Caco-2 (cell line): ENCODE measurements around the gene CYP11A1. TPM values are rescaled to one million over a fixed set of nuclear protein-coding genes. Genes with fewer than 3 reads are reported as not detected.

ENCODE experiments used
- BruUV-seq: library from RNA; stranded (reverse); fragments of 400-500 nt; replicated peaks from 2 replicates; lab custom pipeline; 2021; lab: Mats Ljungman, UMichigan
- CTCF ChIA-PET: fragments of 300-600 bp; sonication (Branson Sonifier 250); formaldehyde crosslinking; loops from one replicate; lab custom pipeline; 2022; ENCODE audit warnings: antibody characterized with exemption; lab: Charles Lee
- POLR2A ChIA-PET: fragments of 300-600 bp; sonication (Branson Sonifier 250); formaldehyde crosslinking; loops from one replicate; lab custom pipeline; 2022; ENCODE audit warnings: antibody characterized with exemption; lab: Charles Lee
- DNase-seq, 2 experiments: peaks; one replicate each; pipeline versions ENCODE4 v3.0.0 to v3.0.0-alpha.2; 2020 to 2022
- H3K27me3 ChIP-seq: replicated peaks from 2 replicates; pipeline ENCODE4 v1.6.0; 2011; ENCODE audit warnings: low read length; ENCODE audit not compliant: control insufficient read depth, insufficient read depth
- H3K36me3 ChIP-seq: 2 replicates; pipeline ENCODE4 v1.5.1; 2011; ENCODE audit warnings: low read length; ENCODE audit not compliant: control insufficient read depth, insufficient read depth
- H3K4me1 ChIP-seq: fragments of 250-450 bp; sonication (Bioruptor Pico); 2 replicates; pipeline ENCODE4 v1.5.1; 2020; ENCODE audit warnings: mild to moderate bottlenecking
- H3K4me3 ChIP-seq: 2 replicates; pipeline ENCODE4 v1.5.1; 2011; ENCODE audit warnings: low read depth, mild to moderate bottlenecking, control low read depth, low read length
- H3K9me3 ChIP-seq: fragments of 250-450 bp; sonication (Bioruptor Pico); 2 replicates; pipeline ENCODE4 v1.5.1; 2020; ENCODE audit warnings: mild to moderate bottlenecking, moderate library complexity
- H3K27ac Mint-ChIP-seq: one replicate; pipeline ENCODE4 v1.8.0; 2022; ENCODE audit warnings: mixed read lengths; ENCODE audit not compliant: unreplicated experiment
- H3K27me3 Mint-ChIP-seq: one replicate; pipeline ENCODE4 v1.8.0; 2022; ENCODE audit warnings: mixed read lengths; ENCODE audit not compliant: insufficient read depth, unreplicated experiment
- H3K36me3 Mint-ChIP-seq: one replicate; pipeline ENCODE4 v1.8.0; 2022; ENCODE audit warnings: mild to moderate bottlenecking, mixed read lengths; ENCODE audit not compliant: insufficient read depth, unreplicated experiment
- H3K4me1 Mint-ChIP-seq: one replicate; pipeline ENCODE4 v1.8.0; 2022; ENCODE audit warnings: low read depth, mixed read lengths; ENCODE audit not compliant: unreplicated experiment
- H3K4me3 Mint-ChIP-seq: one replicate; pipeline ENCODE4 v1.8.0; 2022; ENCODE audit warnings: mild to moderate bottlenecking, moderate library complexity, mixed read lengths; ENCODE audit not compliant: unreplicated experiment
- H3K9me3 Mint-ChIP-seq: one replicate; pipeline ENCODE4 v1.8.0; 2022; ENCODE audit warnings: mixed read lengths; ENCODE audit not compliant: unreplicated experiment
- CTCF ChIP-seq, 2 experiments: fragments of 200-600 bp in 1 of 2; IDR thresholded peaks; 1 replicate in 1 of 2; 2 replicates in 1 of 2; pipeline versions ENCODE4 v1.5.1 to v1.8.0; 2011 to 2022; ENCODE audit warnings: antibody characterized with exemption in 1 of 2, control low read depth in 1 of 2, inconsistent platforms in 1 of 2, low read depth in 1 of 2, low read length in 1 of 2, mild to moderate bottlenecking in 1 of 2, moderate library complexity in 1 of 2; ENCODE audit not compliant: insufficient read depth in 1 of 2, severe bottlenecking in 1 of 2, unreplicated experiment in 1 of 2
- intact Hi-C: fragments of 100-400 bp; cut with micrococcal nuclease; formaldehyde crosslinking; loops from one replicate; pipeline ENCODE4 v1.10.0; 2022; ENCODE audit not compliant: unreplicated experiment
- total RNA-seq: library from RNA; stranded (reverse); gene quantifications from 2 replicates; pipeline ENCODE4 v1.2.3, GENCODE V29; 2022

Gene CYP11A1
- total RNA-seq, 1 experiment from 2014 or later = not detected

GRCh38 chr15:74380361-74381189 lies 13.1 kb upstream of the CYP11A1 start:
- POLR2A ChIA-PET = no interaction called here

DNA sequence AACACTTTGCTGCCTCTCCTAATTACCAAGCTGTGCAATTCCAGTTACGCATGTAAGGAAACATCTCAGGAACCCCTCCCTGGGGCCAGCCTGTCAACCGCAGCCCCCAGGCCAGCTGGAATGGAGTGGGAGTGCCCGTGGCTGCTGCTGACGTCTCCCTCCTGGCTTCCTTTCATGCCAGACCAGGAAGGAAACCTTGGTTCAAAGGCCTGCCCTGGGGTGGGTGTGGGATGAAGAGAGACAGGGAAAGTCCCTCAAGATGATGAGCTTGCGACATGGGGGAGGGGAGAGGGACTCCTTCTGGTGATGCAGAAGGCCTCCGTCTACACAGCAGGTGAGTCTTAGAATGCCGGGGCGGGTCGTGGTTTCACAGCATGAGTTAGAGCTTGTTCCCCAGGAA lies 11.4 kb upstream of the CYP11A1 start:
- Histone ChIP-seq H3K4me3 (no peak overlapping the region), H3K36me3 (no peaks in the 10 kb centered on the region), H3K4me1 (peaks cover 23% of the 10 kb centered on the region), H3K9me3 (no peaks in the 10 kb centered on the region), H3K27me3 (no peaks in the 10 kb centered on the region)
- H3K27me3 Mint-ChIP-seq = no peaks in the 10 kb centered on the region
- H3K4me3 Mint-ChIP-seq = no peak overlapping the region
- no TSS peak for BruUV-seq
- intact Hi-C loops = no loop called here
- no peaks in the 10 kb centered on the region for H3K36me3 Mint-ChIP-seq
- POLR2A ChIA-PET = interaction anchor here (0.8 kb wide), 1 partner anchor 11 kb away, joined by 3 read pairs; no protein-coding TSS in a partner anchor
- H3K9me3 Mint-ChIP-seq = no peaks in the 10 kb centered on the region
- CTCF ChIA-PET = interaction anchor here (1.0 to 1.5 kb wide), 2 partner anchors 60 to 82 kb away, joined by 3 read pairs; partner anchors contain the start of gene UBL7
- no peak for TF ChIP-seq CTCF (IDR thresholded peaks at IDR 0.05; ENCODE audit: insufficient read depth in 1 of 2, low read depth in 1 of 2, low read length in 1 of 2, severe bottlenecking in 1 of 2, unreplicated experiment in 1 of 2)
- peak overlapping the region; percentile 65 for H3K27ac Mint-ChIP-seq
- peaks cover 6% of the 10 kb centered on the region for H3K4me1 Mint-ChIP-seq
- peak in 1 of 2 experiments; percentile 81 for DNase-seq

More at GRCh38 chr15:74380361-74381189, 13.1 kb upstream of the CYP11A1 start:
- no peaks in the 10 kb centered on the region for H3K27me3 ChIP-seq
- DNase-seq = no peak
- peaks cover 6% of the 10 kb centered on the region for H3K4me1 Mint-ChIP-seq
- intact Hi-C loops = no loop called here
- TF ChIP-seq CTCF (IDR thresholded peaks at IDR 0.05; ENCODE audit: insufficient read depth in 1 of 2, low read depth in 1 of 2, low read length in 1 of 2, severe bottlenecking in 1 of 2, unreplicated experiment in 1 of 2) = no peak
- H3K9me3 Mint-ChIP-seq = no peaks in the 10 kb centered on the region
- BruUV-seq = no TSS peak
- CTCF ChIA-PET = interaction anchor here (0.6 to 2.2 kb wide), 2 partner anchors 58 to 103 kb away, joined by 4 to 12 read pairs; no protein-coding TSS in a partner anchor
- no peak overlapping the region for H3K27ac Mint-ChIP-seq
- peaks cover 28% of the 10 kb centered on the region for H3K4me1 ChIP-seq
- no peaks in the 10 kb centered on the region for H3K9me3 ChIP-seq
- no peak overlapping the region for H3K4me3 ChIP-seq
- H3K36me3 ChIP-seq = no peaks in the 10 kb centered on the region
- no peak overlapping the region for H3K4me3 Mint-ChIP-seq
- H3K36me3 Mint-ChIP-seq = no peaks in the 10 kb centered on the region
- H3K27me3 Mint-ChIP-seq = no peaks in the 10 kb centered on the region

GRCh38 chr15:74377831-74378766 lies 10.7 kb upstream of the CYP11A1 start:
- ChIA-PET CTCF (interaction anchor here (0.7 to 1.5 kb wide), 2 partner anchors 60 to 121 kb away, joined by 3 to 4 read pairs; no protein-coding TSS in a partner anchor), POLR2A (interaction anchor here (0.7 kb wide), 1 partner anchor 111 kb away, joined by 3 read pairs; no protein-coding TSS in a partner anchor)
- Mint-ChIP-seq H3K27me3 (no peaks in the 10 kb centered on the region), H3K4me1 (peaks cover 6% of the 10 kb centered on the region), H3K27ac (peak overlapping the region; percentile 65), H3K4me3 (no peak overlapping the region), H3K9me3 (no peaks in the 10 kb centered on the region), H3K36me3 (no peaks in the 10 kb centered on the region)
- no peaks in the 10 kb centered on the region for H3K36me3 ChIP-seq
- no peak for DNase-seq
- H3K9me3 ChIP-seq = no peaks in the 10 kb centered on the region
- no peaks in the 10 kb centered on the region for H3K27me3 ChIP-seq
- intact Hi-C loops = no loop called here
- H3K4me3 ChIP-seq = no peak overlapping the region
- peaks cover 18% of the 10 kb centered on the region for H3K4me1 ChIP-seq
- no TSS peak for BruUV-seq
- TF ChIP-seq CTCF (IDR thresholded peaks at IDR 0.05; ENCODE audit: insufficient read depth in 1 of 2, low read depth in 1 of 2, low read length in 1 of 2, severe bottlenecking in 1 of 2, unreplicated experiment in 1 of 2) = no peak
